ENCODE measurements around the gene BHLHE40.

The BHLHE40 gene

GRCh38 chr3:4938281-4938982 is 40.8 kb upstream of the BHLHE40 start:
- DNase-seq, result no peak
- Mint-ChIP-seq H3K4me1 (peaks cover 9% of the 10 kb centered on the region), H3K27me3 (ENCODE audit: low read depth, poor library complexity) (no peaks in the 10 kb centered on the region), H3K36me3 (ENCODE audit: low read depth) (no peaks in the 10 kb centered on the region), H3K4me3 (no peak overlapping the region), H3K9me3 (no peaks in the 10 kb centered on the region), H3K27ac (no peak overlapping the region)
- TF ChIP-seq, protein P1, sequence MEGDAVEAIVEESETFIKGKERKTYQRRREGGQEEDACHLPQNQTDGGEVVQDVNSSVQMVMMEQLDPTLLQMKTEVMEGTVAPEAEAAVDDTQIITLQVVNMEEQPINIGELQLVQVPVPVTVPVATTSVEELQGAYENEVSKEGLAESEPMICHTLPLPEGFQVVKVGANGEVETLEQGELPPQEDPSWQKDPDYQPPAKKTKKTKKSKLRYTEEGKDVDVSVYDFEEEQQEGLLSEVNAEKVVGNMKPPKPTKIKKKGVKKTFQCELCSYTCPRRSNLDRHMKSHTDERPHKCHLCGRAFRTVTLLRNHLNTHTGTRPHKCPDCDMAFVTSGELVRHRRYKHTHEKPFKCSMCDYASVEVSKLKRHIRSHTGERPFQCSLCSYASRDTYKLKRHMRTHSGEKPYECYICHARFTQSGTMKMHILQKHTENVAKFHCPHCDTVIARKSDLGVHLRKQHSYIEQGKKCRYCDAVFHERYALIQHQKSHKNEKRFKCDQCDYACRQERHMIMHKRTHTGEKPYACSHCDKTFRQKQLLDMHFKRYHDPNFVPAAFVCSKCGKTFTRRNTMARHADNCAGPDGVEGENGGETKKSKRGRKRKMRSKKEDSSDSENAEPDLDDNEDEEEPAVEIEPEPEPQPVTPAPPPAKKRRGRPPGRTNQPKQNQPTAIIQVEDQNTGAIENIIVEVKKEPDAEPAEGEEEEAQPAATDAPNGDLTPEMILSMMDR (IDR thresholded peaks at IDR 0.05), result no peak

- DNase-seq, result no peak
- no peak overlapping the region for H3K4me3 Mint-ChIP-seq
- H3K36me3 Mint-ChIP-seq (ENCODE audit: low read depth), result no peaks in the 10 kb centered on the region
- H3K4me1 Mint-ChIP-seq, result peaks cover 9% of the 10 kb centered on the region
- H3K27me3 Mint-ChIP-seq (ENCODE audit: low read depth, poor library complexity), result no peaks in the 10 kb centered on the region
- H3K9me3 Mint-ChIP-seq, result no peaks in the 10 kb centered on the region
- TF ChIP-seq, protein P1 (IDR thresholded peaks at IDR 0.05), result no peak
- no peak overlapping the region for H3K27ac Mint-ChIP-seq
These were observed 40.0 kb upstream of the BHLHE40 start for GRCh38 chr3:4939276-4939675.

- Mint-ChIP-seq H3K27me3 (ENCODE audit: low read depth, poor library complexity) (no peaks in the 10 kb centered on the region), H3K4me3 (no peak overlapping the region), H3K4me1 (peaks cover 9% of the 10 kb centered on the region), H3K36me3 (ENCODE audit: low read depth) (no peaks in the 10 kb centered on the region), H3K27ac (no peak overlapping the region), H3K9me3 (no peaks in the 10 kb centered on the region)
- no peak for DNase-seq
- TF ChIP-seq, protein P1 (IDR thresholded peaks at IDR 0.05), result no peak
These were observed 38.3 kb upstream of the BHLHE40 start for GRCh38 chr3:4940985-4941384.

DNA sequence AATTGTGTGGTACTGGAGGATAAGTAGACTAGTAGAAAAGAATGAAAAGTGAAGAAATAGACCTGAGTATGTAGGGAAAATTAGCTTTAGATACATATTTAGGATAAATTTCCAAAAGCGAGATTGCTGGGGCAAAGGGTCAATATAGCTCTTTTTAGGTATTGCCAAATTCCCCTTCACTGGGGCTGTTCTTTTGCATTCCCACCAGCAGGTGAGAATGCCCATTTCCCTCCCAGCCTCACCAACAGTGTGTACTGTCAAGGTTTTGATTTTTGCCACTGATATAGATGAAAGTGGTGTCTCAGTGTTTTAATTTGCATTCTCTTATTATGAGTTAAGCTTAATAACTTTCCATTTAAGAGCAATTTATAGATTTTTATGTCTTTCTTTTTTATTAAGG is 35.7 kb upstream of the BHLHE40 start:
- H3K4me1 Mint-ChIP-seq, result no peaks in the 10 kb centered on the region
- DNase-seq, result no peak
- H3K9me3 Mint-ChIP-seq, result no peaks in the 10 kb centered on the region
- H3K27ac Mint-ChIP-seq, result no peak overlapping the region
- peaks cover 2% of the 10 kb centered on the region for H3K27me3 Mint-ChIP-seq (ENCODE audit: low read depth, poor library complexity)
- TF ChIP-seq, protein P1 (IDR thresholded peaks at IDR 0.05), result peak; percentile 26
- H3K36me3 Mint-ChIP-seq (ENCODE audit: low read depth), result no peaks in the 10 kb centered on the region
- no peak overlapping the region for H3K4me3 Mint-ChIP-seq

DNA sequence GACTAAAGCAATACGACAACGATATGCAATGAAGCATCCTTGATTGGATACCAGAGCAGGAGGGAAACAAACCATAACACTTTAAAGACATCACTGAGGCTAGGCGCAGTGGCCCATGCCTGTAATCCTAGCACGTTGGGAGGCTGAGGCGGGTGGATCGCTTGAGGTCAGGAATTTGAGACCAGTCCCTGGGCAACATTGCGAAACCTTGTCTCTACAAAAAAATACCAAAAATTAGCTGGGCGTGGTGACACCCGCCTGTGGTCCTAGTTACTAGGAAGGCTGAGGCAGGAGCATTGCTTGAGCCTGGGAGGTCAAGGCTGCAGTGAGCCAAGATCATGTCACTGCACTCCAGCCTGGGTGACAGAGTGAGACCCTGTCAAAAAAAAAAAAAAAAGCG is 33.9 kb upstream of the BHLHE40 start:
- H3K36me3 Mint-ChIP-seq (ENCODE audit: low read depth), result no peaks in the 10 kb centered on the region
- no peaks in the 10 kb centered on the region for H3K9me3 Mint-ChIP-seq
- no peak for DNase-seq
- no peak overlapping the region for H3K4me3 Mint-ChIP-seq
- H3K4me1 Mint-ChIP-seq, result no peaks in the 10 kb centered on the region
- TF ChIP-seq, protein P1 (IDR thresholded peaks at IDR 0.05), result no peak
- peaks cover 2% of the 10 kb centered on the region for H3K27me3 Mint-ChIP-seq (ENCODE audit: low read depth, poor library complexity)
- no peak overlapping the region for H3K27ac Mint-ChIP-seq

DNA sequence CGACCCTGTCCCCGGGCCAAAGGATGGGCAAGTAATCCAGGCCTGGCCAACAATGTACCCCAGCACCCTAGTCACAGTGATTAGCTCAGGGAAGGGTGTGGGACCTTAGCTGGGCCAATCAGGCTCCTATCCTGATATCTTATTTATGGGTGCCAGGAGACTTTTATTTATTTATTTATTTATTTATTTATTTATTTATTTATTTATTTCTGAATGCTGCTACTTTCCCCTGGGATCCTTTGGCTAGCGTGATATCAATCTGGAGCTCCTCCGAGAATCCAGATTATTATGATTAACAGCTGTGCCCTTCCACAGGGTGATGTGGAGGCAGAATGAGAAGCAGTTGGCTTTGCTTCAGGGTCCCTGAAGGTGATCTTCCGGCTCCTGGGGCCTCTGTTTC is 32.2 kb upstream of the BHLHE40 start:
- no peaks in the 10 kb centered on the region for H3K36me3 Mint-ChIP-seq (ENCODE audit: low read depth)
- TF ChIP-seq, protein P1 (IDR thresholded peaks at IDR 0.05), result no peak
- no peak overlapping the region for H3K4me3 Mint-ChIP-seq
- no peaks in the 10 kb centered on the region for H3K9me3 Mint-ChIP-seq
- H3K27me3 Mint-ChIP-seq (ENCODE audit: low read depth, poor library complexity), result peaks cover 2% of the 10 kb centered on the region
- no peaks in the 10 kb centered on the region for H3K4me1 Mint-ChIP-seq
- no peak for DNase-seq
- no peak overlapping the region for H3K27ac Mint-ChIP-seq
